ENCODE measurements around the gene GOLGA5.

DNA sequence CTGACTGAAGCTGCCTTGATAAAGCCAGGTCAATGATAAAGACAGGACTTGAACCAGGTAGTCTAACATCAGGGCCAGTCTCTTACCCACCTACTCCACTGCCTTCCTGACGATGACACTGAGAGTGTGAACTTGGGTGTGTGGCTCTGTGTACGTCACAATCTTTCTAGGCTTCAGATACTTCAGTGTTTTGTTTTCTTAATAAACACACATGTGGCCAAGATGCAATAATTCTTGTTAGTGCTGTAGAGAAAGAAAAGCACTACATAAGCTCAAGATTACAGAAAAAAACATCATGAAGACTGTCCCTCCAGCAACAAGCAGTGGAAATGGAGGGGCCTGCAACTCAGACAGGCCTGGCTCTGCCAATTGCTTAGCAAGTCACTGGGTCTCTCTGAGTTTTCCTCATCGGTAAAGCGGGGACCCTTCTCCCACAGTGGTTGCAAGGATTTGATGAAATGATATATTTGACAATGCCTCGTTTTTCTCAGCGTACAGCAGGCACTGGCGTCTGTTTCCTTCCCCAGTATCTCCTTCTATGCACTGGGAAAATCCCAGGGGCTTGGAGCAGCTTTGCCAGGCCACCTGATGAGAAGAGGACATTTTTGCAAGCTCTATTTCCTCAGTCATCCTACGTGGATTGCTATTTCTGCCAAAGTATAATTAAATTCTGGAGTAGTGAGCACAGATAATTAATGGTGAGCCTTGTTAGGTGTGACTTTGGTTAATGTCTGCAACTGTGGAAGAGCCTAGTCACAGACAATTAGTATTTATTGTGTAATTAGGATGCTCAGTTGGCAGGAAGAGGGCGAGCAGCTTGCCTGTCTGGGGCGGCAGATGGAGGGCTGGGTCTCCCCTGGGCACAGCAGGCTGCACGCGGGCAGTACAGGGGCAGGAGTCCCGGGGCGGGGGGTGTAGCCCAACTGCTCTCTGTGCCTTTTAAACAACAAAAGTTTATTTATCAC is 73.1 kb downstream of the GOLGA5 start:
- TF ChIP-seq CTCF (conservative IDR thresholded peaks at IDR 0.05) (no peak), ZFX (IDR thresholded peaks at IDR 0.05) (no peak)
